Caco-2 (cell line): ENCODE data around the gene ST6GALNAC3. TPM values are rescaled to one million over a fixed set of nuclear protein-coding genes. Genes with fewer than 3 reads are reported as not detected.
"Not testable (repeated sequence)": the region's sequence is repeated elsewhere in the genome, so short reads cannot be mapped to it uniquely, and the experiment has no call there.

Experiments used
- BruUV-seq: library from RNA; stranded (reverse); fragments of 400-500 nt; replicated peaks from 2 replicates; lab custom pipeline; 2021; lab: Mats Ljungman, UMichigan
- CTCF ChIA-PET: fragments of 300-600 bp; sonication (Branson Sonifier 250); formaldehyde crosslinking; loops from one replicate; lab custom pipeline; 2022; ENCODE audit warnings: antibody characterized with exemption; lab: Charles Lee
- POLR2A ChIA-PET: fragments of 300-600 bp; sonication (Branson Sonifier 250); formaldehyde crosslinking; loops from one replicate; lab custom pipeline; 2022; ENCODE audit warnings: antibody characterized with exemption; lab: Charles Lee
- DNase-seq, 2 experiments: peaks; one replicate each; pipeline versions ENCODE4 v3.0.0 to v3.0.0-alpha.2; 2020 to 2022
- H3K27me3 ChIP-seq: replicated peaks from 2 replicates; pipeline ENCODE4 v1.6.0; 2011; ENCODE audit warnings: low read length; ENCODE audit not compliant: control insufficient read depth, insufficient read depth
- H3K36me3 ChIP-seq: 2 replicates; pipeline ENCODE4 v1.5.1; 2011; ENCODE audit warnings: low read length; ENCODE audit not compliant: control insufficient read depth, insufficient read depth
- H3K4me1 ChIP-seq: fragments of 250-450 bp; sonication (Bioruptor Pico); 2 replicates; pipeline ENCODE4 v1.5.1; 2020; ENCODE audit warnings: mild to moderate bottlenecking
- H3K4me3 ChIP-seq: 2 replicates; pipeline ENCODE4 v1.5.1; 2011; ENCODE audit warnings: low read depth, mild to moderate bottlenecking, control low read depth, low read length
- H3K9me3 ChIP-seq: fragments of 250-450 bp; sonication (Bioruptor Pico); 2 replicates; pipeline ENCODE4 v1.5.1; 2020; ENCODE audit warnings: mild to moderate bottlenecking, moderate library complexity
- H3K27ac Mint-ChIP-seq: one replicate; pipeline ENCODE4 v1.8.0; 2022; ENCODE audit warnings: mixed read lengths; ENCODE audit not compliant: unreplicated experiment
- H3K27me3 Mint-ChIP-seq: one replicate; pipeline ENCODE4 v1.8.0; 2022; ENCODE audit warnings: mixed read lengths; ENCODE audit not compliant: insufficient read depth, unreplicated experiment
- H3K36me3 Mint-ChIP-seq: one replicate; pipeline ENCODE4 v1.8.0; 2022; ENCODE audit warnings: mild to moderate bottlenecking, mixed read lengths; ENCODE audit not compliant: insufficient read depth, unreplicated experiment
- H3K4me1 Mint-ChIP-seq: one replicate; pipeline ENCODE4 v1.8.0; 2022; ENCODE audit warnings: low read depth, mixed read lengths; ENCODE audit not compliant: unreplicated experiment
- H3K4me3 Mint-ChIP-seq: one replicate; pipeline ENCODE4 v1.8.0; 2022; ENCODE audit warnings: mild to moderate bottlenecking, moderate library complexity, mixed read lengths; ENCODE audit not compliant: unreplicated experiment
- H3K9me3 Mint-ChIP-seq: one replicate; pipeline ENCODE4 v1.8.0; 2022; ENCODE audit warnings: mixed read lengths; ENCODE audit not compliant: unreplicated experiment
- intact Hi-C: fragments of 100-400 bp; cut with micrococcal nuclease; formaldehyde crosslinking; loops from one replicate; pipeline ENCODE4 v1.10.0; 2022; ENCODE audit not compliant: unreplicated experiment
- total RNA-seq: library from RNA; stranded (reverse); gene quantifications from 2 replicates; pipeline ENCODE4 v1.2.3, GENCODE V29; 2022
- TF ChIP-seq, protein P1 (sequence below), 2 experiments: fragments of 200-600 bp in 1 of 2; IDR thresholded peaks; 1 replicate in 1 of 2; 2 replicates in 1 of 2; pipeline versions ENCODE4 v1.5.1 to v1.8.0; 2011 to 2022; ENCODE audit warnings: antibody characterized with exemption in 1 of 2, control low read depth in 1 of 2, inconsistent platforms in 1 of 2, low read depth in 1 of 2, low read length in 1 of 2, mild to moderate bottlenecking in 1 of 2, moderate library complexity in 1 of 2; ENCODE audit not compliant: insufficient read depth in 1 of 2, severe bottlenecking in 1 of 2, unreplicated experiment in 1 of 2

ST6GALNAC3 gene
- total RNA-seq, 1 experiment from 2014 or later, result 16.0 TPM

GRCh38 chr1:76121850-76122249 is 47.3 kb downstream of the ST6GALNAC3 start:
- Histone ChIP-seq H3K9me3 (no peaks in the 10 kb centered on the region), H3K4me3 (no peak overlapping the region), H3K27me3 (no peaks in the 10 kb centered on the region), H3K4me1 (no peaks in the 10 kb centered on the region), H3K36me3 (no peaks in the 10 kb centered on the region)
- TF ChIP-seq, protein P1, sequence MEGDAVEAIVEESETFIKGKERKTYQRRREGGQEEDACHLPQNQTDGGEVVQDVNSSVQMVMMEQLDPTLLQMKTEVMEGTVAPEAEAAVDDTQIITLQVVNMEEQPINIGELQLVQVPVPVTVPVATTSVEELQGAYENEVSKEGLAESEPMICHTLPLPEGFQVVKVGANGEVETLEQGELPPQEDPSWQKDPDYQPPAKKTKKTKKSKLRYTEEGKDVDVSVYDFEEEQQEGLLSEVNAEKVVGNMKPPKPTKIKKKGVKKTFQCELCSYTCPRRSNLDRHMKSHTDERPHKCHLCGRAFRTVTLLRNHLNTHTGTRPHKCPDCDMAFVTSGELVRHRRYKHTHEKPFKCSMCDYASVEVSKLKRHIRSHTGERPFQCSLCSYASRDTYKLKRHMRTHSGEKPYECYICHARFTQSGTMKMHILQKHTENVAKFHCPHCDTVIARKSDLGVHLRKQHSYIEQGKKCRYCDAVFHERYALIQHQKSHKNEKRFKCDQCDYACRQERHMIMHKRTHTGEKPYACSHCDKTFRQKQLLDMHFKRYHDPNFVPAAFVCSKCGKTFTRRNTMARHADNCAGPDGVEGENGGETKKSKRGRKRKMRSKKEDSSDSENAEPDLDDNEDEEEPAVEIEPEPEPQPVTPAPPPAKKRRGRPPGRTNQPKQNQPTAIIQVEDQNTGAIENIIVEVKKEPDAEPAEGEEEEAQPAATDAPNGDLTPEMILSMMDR (IDR thresholded peaks at IDR 0.05; ENCODE audit: insufficient read depth in 1 of 2, low read depth in 1 of 2, low read length in 1 of 2, severe bottlenecking in 1 of 2, unreplicated experiment in 1 of 2), result no peak
- Mint-ChIP-seq H3K9me3 (no peaks in the 10 kb centered on the region), H3K27me3 (no peaks in the 10 kb centered on the region), H3K27ac (peak overlapping the region; percentile 29), H3K4me3 (no peak overlapping the region), H3K36me3 (no peaks in the 10 kb centered on the region), H3K4me1 (peaks cover 6% of the 10 kb centered on the region)
- CTCF ChIA-PET, result no interaction called here
- DNase-seq, result no peak
- POLR2A ChIA-PET, result no interaction called here
- intact Hi-C loops, result no loop called here
- BruUV-seq, result no TSS peak

- TF ChIP-seq, protein P1 (IDR thresholded peaks at IDR 0.05; ENCODE audit: insufficient read depth in 1 of 2, low read depth in 1 of 2, low read length in 1 of 2, severe bottlenecking in 1 of 2, unreplicated experiment in 1 of 2), result no peak
- no peaks in the 10 kb centered on the region for H3K9me3 ChIP-seq
- H3K4me3 ChIP-seq, result no peak overlapping the region
- peaks cover 6% of the 10 kb centered on the region for H3K4me1 Mint-ChIP-seq
- intact Hi-C loops, result no loop called here
- no peak overlapping the region for H3K4me3 Mint-ChIP-seq
- no peaks in the 10 kb centered on the region for H3K27me3 Mint-ChIP-seq
- peak overlapping the region; percentile 29 for H3K27ac Mint-ChIP-seq
- POLR2A ChIA-PET, result no interaction called here
- H3K36me3 Mint-ChIP-seq, result no peaks in the 10 kb centered on the region
- DNase-seq, result no peak
- H3K4me1 ChIP-seq, result no peaks in the 10 kb centered on the region
- H3K36me3 ChIP-seq, result no peaks in the 10 kb centered on the region
- no TSS peak for BruUV-seq
- no peaks in the 10 kb centered on the region for H3K27me3 ChIP-seq
- H3K9me3 Mint-ChIP-seq, result no peaks in the 10 kb centered on the region
- CTCF ChIA-PET, result no interaction called here
Measured at GRCh38 chr1:76122271-76122670, 47.7 kb downstream of the ST6GALNAC3 start.

GRCh38 chr1:76123411-76124064 is 49.0 kb downstream of the ST6GALNAC3 start:
- intact Hi-C loops, H3K4me3 ChIP-seq, H3K9me3 ChIP-seq, H3K9me3 Mint-ChIP-seq, H3K36me3 Mint-ChIP-seq, H3K27me3 Mint-ChIP-seq, POLR2A ChIA-PET, H3K27ac Mint-ChIP-seq, DNase-seq, BruUV-seq, H3K27me3 ChIP-seq, H3K4me1 ChIP-seq, H3K4me1 Mint-ChIP-seq, H3K4me3 Mint-ChIP-seq, CTCF ChIA-PET, H3K36me3 ChIP-seq: not testable (repeated sequence)
